HG03439 (cell line): ENCODE results near the gene CBX4.

ENCODE experiments used
- ATAC-seq: cut with Tn5 transposase; IDR thresholded peaks from one replicate; pipeline ENCODE4 v1.9.1; 2021; ENCODE audit warnings: mild to moderate bottlenecking, moderate library complexity; ENCODE audit not compliant: unreplicated experiment

CBX4 gene

DNA sequence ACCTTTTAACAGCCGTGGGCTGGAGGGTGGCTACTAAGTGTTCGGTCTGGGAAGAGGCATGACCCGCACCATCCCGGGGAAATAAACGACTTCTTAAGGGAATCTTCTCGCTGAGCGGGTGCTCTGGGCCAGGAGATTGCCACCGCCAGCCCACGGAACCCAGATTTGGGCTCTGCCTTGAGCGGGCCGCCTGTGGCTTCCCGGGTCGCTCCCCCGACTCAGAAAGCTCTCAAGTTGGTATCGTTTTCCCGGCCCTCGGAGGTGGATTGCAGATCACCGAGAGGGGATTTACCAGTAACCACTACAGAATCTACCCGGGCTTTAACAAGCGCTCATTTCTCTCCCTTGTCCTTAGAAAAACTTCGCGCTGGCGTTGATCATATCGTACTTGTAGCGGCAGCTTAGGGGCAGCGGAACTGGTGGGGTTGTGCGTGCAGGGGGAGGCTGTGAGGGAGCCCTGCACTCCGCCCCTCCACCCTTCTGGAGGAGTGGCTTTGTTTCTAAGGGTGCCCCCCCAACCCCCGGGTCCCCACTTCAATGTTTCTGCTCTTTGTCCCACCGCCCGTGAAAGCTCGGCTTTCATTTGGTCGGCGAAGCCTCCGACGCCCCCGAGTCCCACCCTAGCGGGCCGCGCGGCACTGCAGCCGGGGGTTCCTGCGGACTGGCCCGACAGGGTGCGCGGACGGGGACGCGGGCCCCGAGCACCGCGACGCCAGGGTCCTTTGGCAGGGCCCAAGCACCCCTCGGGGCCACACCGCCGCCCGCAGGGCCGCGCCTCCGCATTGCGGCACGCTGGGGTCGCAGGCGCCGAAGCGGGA, 3.6 kb upstream of the CBX4 start:
- ATAC-seq = no peak

DNA sequence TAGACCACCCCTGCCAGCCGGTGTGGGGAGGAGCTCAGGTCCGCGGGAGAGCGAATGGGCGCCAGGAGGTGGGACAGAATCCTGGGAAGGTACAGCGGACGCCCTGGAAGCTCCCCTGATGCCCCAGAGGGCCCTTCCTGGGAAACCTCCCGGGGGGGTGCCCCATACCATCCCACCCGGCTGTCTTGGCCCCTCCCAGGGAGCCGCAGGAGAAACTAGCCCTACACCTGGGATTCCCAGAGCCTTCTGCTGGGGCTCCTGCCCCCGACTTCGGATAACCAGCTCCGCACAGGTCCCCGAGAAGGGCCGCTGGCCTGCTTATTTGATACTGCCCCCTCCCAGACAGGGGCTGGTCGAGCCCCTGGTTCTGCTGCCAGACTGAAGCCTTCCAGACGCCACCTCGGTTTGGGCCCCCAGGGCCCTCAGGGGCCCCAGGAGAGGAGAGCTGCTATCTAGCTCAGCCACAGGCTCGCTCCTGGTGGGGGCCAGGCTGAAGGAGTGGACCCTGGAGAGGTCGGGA, 3.0 kb upstream of the CBX4 start:
- no peak for ATAC-seq

DNA sequence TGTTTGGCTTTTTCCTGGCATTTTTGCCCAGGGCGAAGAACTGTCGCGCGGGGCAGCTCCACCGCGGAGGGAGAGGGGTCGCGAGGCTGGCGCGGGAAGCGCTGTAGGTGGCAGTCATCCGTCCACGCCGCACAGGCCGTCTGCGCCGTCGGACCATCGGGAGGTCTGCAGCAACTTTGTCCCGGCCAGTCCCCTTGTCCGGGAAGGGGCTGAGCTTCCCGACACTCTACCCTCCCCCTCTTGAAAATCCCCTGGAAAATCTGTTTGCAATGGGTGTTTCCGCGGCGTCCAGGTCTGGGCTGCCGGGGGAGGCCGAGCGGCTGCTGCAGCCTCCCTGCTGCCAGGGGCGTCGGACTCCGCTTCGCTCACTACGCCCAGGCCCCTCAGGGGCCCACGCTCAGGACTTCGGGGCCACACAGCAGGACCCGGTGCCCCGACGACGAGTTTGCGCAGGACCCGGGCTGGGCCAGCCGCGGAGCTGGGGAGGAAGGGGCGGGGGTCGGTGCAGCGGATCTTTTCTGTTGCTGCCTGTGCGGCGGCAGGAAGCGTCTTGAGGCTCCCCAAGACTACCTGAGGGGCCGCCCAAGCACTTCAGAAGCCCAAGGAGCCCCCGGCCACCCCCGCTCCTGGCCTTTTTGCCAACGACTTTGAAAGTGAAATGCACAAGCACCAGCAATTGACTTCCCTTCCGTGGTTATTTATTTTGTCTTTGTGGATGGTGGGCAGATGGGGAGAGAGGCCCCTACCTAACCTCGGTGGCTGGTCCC, 2.3 kb upstream of the CBX4 start:
- ATAC-seq = no peak

DNA sequence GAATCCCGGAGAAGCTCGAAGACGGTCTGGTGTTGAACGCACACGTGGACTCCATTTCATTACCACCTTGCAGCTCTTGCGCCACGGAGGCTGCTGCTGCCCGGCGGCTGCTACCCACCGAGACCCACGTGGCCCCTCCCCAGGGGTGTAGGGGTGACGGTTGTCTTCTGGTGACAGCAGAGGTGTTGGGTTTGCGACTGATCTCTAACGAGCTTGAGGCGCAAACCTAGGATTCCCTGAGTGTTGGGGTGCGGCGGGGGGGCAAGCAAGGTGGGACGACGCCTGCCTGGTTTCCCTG, 1.7 kb upstream of the CBX4 start:
- ATAC-seq = no peak

DNA sequence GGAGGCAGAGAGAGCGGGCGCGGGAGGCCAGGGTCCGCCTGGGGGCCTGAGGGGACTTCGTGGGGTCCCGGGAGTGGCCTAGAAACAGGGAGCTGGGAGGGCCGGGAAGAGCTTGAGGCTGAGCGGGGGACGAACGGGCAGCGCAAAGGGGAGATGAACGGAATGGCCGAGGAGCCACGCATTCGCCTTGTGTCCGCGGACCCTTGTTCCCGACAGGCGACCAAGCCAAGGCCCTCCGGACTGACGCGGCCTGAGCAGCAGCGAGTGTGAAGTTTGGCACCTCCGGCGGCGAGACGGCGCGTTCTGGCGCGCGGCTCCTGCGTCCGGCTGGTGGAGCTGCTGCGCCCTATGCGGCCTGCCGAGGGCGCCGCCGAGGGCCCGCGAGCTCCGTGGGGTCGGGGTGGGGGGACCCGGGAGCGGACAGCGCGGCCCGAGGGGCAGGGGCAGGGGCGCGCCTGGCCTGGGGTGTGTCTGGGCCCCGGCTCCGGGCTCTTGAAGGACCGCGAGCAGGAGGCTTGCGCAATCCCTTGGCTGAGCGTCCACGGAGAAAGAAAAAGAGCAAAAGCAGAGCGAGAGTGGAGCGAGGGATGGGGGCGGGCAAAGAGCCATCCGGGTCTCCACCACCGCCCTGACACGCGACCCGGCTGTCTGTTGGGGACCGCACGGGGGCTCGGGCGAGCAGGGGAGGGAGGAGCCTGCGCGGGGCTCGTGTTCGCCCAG, 1.2 kb upstream of the CBX4 start:
- ATAC-seq = no peak

DNA sequence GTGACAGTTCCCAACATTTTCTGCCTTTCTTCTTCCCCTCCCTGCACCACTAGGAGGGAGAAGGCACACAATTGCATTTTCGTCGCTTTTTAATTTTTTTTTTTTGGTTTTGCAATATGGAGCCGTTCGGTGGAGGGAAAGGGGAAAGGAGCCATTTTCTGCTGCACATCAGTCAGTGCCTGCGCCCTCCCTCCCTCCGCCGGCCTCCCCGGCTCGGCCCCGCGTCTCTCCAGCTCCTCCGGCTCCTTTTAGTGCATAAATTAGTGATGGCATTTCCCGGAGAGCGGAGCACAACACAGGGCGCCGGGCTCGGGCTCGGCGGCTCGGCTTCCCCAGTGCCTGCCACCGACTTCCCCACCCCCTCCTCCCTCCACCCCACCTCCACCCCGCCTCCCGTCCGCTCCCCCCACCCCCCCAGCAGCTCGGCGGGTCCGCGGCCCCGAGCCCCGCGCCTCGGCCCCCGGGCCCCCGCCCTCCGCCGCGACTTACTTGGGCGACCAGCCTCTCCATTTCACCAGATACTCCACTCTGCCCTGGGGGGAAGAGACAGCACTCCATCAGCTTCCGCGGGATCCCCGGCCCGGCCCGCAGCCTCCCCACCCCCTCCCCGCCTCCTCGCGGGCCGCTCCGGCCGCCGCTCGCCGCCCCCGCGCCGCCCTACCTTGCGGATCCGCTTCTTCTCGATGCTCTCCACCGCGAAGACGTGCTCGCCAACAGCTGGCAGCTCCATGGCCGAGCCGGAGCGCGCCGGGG, 542 bp downstream of the CBX4 start:
- ATAC-seq = peak; percentile 14

DNA sequence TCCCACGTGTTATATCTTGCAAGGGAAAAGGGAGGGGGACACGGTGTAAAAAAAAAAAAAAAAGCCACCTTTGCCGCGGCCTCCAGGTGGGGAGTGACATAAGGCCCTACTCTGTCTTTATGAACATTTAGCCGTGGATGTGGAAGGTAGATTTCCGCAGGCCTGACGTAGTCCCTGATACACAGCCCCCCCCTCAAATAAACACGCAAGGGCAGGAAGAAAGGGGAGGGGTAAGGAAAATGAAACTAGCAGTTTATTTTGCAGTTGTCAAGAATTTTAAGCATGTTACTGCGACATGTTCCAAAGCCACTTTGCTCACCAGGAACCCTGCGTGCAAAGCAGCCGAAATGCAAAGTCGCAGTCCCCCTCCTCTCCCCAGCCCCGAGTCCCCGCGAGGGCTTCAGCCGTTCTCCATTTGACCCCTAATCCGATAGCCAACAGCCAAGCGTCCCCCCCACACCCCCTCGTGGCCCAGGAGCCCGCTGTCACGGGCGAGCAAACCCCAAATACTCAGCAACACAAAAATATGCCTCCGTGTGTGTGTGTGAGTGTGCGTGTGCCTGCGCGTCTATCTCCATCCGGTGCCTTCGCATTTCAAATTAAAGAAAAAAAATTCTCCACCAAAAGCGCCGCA, 1.2 kb downstream of the CBX4 start:
- no peak for ATAC-seq

DNA sequence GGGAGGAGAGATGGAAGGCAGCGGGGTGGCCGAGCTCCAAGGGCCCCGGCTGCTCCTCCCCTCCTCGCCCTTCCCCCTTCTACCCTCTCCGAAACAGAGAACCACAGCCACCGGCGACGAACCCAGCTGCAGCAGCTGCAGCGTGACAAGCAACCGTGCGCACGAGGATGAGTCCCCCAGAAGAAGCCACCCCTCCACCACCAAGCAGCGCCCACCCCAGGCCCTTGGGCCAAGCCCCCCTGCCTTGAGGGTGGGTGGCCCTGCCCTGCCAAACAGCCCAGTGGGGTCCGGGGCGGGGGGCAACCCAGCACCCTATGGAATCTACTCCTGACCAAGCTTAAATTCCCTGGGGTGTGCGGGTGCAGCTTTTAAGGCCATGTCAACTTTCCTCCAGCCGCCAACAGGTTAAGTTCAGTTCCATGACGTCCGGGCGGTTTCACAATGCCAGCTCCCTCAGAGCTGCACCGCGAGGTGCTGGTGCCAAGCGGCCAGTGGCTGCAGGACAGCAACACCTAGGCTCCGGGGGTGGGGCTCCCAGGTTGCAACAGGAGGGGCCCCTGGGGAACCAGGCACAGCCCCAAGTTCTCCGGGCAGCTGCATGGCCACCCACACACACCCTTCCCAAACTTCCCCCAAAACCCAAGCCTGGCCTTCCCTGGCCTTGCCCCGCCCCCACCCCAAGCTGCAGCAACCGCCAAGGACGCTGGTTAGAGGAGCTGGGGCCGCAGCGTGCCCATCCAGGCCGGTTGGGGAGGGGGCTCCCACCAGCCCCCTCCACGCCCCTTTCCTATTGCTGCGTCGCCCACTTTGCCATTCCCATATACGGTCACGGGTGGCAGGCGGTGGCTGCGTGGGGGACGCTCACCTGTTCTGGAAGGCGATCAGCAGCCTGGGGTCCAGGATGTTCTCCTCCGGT, 2.0 kb downstream of the CBX4 start:
- ATAC-seq = no peak

DNA sequence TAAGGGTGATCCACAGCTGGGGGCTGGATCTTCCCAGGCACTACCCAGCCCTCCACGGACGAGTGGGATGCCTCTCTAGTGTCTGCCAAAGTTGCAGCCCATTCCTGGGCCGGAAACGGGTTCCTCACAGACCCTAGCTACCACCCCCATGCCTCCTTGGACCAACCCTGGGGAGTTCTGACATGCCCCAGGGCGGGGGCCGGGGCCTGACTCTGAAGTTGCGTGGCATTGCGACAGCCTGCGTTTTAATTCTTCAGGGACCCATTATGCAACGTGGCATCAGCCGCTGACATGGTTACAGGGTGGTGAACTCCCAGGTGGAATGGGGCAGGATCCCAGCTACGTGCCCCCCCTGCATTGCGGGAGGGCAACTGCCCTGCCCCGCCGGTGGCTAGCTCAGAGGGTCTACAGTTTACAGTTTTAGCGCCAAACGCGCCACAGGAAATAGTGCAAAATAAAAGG, 2.7 kb downstream of the CBX4 start:
- no peak for ATAC-seq

DNA sequence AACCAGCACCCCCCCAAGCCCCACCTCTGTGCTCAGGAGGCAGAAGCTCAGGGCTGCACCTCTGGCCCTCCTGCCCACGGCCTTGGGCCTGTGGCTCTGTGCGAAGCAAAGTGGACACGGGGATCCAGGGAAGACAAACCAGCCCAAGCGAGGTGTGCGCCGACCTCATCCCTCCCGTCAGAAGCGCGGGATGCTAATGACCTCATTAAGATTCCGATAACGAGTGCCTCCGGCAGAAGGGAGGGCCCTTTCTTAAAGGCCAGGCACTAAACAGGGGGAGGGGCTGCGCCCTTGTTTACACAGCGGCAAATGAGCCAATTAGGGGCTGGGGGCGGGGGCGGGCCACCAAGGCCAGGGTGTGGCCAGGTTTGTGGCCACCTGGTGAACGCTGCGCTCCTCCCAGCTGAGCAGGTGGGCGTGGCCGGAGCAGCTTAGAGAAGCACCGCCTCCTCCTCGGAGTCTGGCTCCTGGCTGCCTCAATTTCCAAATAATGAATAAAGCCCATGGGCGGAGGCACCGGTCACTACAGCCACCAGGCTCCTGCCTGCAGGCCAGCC, 3.2 kb downstream of the CBX4 start:
- ATAC-seq = no peak

DNA sequence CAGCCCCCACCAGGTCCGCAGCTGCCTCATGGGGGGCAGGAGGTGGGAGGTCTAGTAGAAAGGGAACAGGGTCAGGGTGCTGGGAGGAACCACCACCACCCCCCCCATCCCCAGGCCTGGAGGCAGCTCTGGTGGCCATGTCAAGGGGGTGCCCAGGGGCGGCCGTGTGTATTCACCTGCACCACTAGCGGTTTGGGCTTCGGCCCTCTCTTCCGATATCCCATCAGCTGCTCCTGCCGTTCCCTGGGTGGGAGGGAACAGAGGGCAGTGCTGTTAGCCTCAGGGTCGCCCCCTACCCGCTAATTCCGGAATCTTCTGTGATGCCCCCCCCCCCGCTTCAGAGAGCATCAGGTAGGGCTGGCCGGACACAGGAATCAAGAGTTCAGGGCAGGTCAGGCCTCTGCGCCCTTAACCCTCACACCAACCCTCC, 3.8 kb downstream of the CBX4 start:
- ATAC-seq = no peak

DNA sequence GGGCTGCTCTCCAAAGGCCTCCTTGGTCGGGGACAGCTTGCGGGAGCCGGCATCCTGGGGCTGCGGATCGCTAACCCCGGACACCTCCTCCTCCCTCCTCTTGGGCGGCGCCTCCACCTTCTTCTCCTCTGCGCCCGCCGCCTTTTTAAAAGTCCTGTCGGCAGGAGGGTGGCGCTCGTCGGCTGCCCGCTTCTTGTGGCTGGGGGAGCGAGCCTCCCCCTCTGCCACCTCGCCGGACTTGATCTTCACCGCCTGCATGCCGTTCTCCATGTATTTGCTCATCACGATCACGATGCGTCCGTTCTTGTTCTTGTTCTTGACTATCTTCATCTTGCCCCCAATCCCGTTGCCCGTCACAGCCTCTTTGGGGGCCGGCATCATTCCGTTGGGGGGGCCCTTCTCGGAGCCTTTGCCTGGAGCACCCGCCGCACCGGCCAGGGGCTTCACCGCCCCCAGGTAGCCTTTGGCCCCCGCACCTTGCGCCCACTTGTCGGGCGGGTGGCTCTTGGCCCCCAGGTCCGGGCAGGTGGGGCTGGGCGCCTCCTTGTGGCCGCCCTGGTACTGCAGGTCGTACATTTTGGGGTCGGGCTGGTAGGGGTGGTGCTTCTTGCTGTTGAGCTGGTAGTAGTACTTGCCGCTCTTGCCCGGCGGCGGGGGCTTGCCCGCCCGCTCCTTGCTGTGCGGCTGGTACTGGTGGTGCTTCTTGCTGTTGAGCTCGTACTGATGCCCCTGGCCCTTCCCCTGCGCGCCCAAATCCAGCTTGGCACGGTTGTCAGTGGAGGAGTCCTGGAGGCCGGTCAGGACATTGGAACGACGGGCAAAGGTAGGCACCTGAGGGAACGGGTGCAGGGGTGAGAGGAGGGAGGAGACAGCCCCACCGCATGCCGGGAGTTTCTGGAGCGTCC, 4.4 kb downstream of the CBX4 start:
- ATAC-seq = no peak

DNA sequence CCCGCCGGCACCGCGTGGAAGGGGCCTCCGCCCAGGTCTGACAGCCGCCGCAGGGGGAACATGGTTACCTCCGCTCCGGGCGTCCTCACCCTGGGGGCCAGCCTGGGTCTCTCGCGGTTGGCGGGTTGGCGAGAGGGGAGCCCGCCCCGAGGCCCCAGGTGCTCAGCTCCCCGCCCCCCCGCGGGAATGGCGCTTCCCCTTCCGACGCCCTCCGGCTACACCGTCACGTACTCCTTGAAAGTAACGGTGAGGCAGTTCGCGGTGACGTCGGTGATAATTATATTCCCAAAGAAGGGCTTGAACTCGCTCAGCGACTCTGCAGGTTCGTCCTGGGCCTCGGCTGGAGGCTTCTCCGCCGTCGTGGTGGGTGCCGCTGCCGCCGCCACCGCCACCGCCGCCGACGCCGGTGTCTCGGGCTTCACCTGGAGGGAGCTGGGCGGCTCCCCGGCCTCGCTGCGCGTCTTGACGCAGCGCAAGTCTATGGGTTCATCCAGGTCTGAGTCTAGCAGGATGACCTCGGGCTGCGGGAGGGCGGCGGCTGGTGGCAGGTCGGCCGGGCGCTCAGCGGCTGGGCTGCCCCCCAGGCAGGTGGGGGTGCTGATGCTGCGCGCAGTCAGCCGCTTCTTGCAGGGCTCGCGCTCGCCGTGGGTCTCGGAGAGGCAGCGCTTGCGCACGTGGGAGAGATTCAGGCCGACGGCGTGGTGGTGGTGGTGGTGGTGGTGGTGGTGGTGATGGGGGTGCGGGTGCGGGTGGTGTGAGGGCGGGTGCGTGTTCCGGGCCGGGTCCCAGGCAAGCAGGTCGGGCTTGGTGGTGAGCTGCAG, 5.3 kb downstream of the CBX4 start:
- no peak for ATAC-seq

DNA sequence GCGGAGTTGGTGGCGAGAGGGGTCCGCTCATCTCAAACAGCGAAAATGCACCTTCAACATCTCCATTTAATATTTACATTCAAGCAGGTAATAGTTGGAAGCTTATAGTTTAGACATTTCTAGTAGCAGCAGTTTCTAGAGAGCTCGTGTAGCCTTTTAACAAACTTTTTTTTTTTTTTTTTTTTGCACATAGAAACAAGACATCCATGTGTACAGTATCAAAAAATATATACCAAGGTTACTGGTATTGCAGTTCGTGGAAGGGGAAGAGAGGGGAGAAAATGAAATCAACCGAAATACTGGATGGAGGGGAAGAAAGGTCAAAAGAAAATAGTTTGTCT, 6.2 kb downstream of the CBX4 start:
- ATAC-seq = no peak

DNA sequence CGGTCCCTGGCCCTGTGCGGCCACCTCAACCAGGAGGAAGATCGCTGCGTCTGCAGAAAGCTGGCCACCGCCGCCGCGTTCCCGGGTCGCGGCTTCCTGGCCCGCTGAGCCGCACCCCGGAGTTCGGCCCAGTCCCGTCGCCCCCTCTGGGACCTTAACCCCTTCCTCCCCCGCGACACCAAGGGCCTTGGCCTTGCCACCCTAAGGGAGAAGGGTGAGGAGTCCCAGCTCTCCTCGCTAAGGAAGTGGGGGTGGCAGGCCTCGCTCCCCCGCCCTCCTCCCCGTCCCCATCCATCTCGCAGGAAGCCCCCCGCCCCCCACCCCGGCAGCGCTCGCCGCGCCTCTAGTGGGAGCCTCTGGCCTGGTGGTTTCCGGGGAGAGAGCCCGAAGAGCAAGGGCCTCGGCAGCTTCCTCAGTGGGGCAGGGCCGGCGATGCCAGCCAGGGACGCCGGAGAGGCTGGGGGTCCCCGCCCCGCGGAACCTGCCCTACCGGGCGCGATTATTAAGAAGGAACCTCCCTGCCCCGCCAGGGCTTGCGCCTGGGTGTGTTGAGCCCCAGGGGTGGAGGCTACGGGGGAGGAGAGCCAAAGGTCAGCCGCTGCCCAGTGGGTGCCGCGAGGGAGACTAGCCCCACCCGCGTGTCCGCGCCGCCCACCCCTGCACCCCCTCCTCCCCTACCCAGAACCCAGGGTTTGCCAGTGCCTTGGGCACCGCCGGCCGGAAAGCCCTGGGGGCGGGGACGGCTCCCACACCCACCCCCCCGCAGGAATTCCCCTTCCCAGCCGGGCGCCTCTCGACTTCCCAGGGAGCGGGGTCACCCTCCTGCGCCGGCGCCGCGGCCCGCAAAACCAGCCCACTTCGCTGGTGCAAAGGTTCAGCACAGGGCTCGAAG, 6.8 kb downstream of the CBX4 start:
- no peak for ATAC-seq
